GM19035 (cell line): ENCODE measurements around the gene AUTS2.

Source experiments
- ATAC-seq: cut with Tn5 transposase; IDR thresholded peaks from one replicate; pipeline ENCODE4 v1.9.1; 2021; ENCODE audit not compliant: unreplicated experiment

Gene AUTS2

GRCh38 chr7:70016044-70016770 lies 417.9 kb downstream of the AUTS2 start:
- ATAC-seq: no peak

GRCh38 chr7:70017357-70017756 lies 419.1 kb downstream of the AUTS2 start:
- ATAC-seq: no peak

- ATAC-seq: no peak
Measured at GRCh38 chr7:70018700-70019099, 420.4 kb downstream of the AUTS2 start.

GRCh38 chr7:70027867-70028266 lies 429.6 kb downstream of the AUTS2 start:
- ATAC-seq: no peak

GRCh38 chr7:70028620-70029019 lies 430.3 kb downstream of the AUTS2 start:
- no peak for ATAC-seq

- ATAC-seq: no peak
Measured at GRCh38 chr7:70029993-70030392, 431.7 kb downstream of the AUTS2 start.

- ATAC-seq: no peak
Measured at GRCh38 chr7:70030745-70031144, 432.5 kb downstream of the AUTS2 start.

GRCh38 chr7:70031245-70031644 lies 433.0 kb downstream of the AUTS2 start:
- no peak for ATAC-seq

GRCh38 chr7:70032649-70033048 lies 434.4 kb downstream of the AUTS2 start:
- no peak for ATAC-seq

- no peak for ATAC-seq
Measured at GRCh38 chr7:70033226-70033625, 435.0 kb downstream of the AUTS2 start.

- ATAC-seq: no peak
Measured at GRCh38 chr7:70034999-70035398, 436.7 kb downstream of the AUTS2 start.

GRCh38 chr7:70035519-70035918 lies 437.2 kb downstream of the AUTS2 start:
- ATAC-seq: no peak

GRCh38 chr7:70035955-70036354 lies 437.7 kb downstream of the AUTS2 start:
- ATAC-seq: no peak

GRCh38 chr7:70036695-70037094 lies 438.4 kb downstream of the AUTS2 start:
- no peak for ATAC-seq

GRCh38 chr7:70037171-70037933 lies 439.1 kb downstream of the AUTS2 start:
- ATAC-seq: no peak

GRCh38 chr7:70040051-70040450 lies 441.8 kb downstream of the AUTS2 start:
- no peak for ATAC-seq

- no peak for ATAC-seq
Measured at GRCh38 chr7:70040970-70041766, 442.9 kb downstream of the AUTS2 start.

- no peak for ATAC-seq
Measured at GRCh38 chr7:70042533-70042932, 444.3 kb downstream of the AUTS2 start.

GRCh38 chr7:70043015-70043538 lies 444.8 kb downstream of the AUTS2 start:
- ATAC-seq: no peak

GRCh38 chr7:70044064-70044463 lies 445.8 kb downstream of the AUTS2 start:
- no peak for ATAC-seq

- no peak for ATAC-seq
Measured at GRCh38 chr7:70044525-70044924, 446.2 kb downstream of the AUTS2 start.
